Measurements from ENCODE around the gene ASAP3.

ASAP3 gene

DNA sequence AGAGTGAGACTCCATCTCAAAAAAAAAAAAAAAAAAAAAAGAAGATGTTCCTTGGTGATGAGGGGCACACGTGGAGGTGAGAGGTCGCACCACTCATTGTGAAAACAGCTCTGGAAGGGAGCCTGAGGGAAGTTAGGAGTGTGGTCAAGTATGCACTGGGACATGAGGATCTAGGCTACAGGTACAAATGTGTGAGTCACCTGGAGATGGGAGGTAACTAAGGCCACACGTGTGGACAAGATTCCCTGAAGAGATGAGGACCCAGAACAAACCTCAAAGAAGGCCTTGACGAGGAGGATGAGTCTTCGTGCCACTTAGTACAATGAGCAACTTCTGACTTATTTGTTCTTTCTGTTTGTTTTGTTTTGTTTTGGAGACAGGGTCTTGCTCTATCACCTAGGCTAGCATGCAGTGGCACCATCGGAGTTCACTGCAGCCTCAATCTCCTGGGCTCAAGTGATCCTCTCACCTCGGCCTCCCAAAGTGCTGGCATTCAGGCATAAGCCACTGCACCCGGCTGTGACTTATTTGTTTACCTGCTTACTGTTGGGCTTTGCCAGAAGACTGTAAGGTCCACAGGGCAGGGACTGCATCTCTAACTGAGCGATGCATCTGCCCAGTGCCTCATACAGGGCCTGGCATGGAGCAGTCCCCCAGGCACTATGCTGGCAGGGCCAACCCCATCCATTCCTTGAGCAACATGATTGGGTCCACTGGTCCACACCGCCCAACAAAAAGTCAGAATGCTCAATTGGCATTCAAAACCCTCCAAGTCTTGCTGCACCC lies 6.4 kb downstream of the ASAP3 start:
- no peak for DNase-seq

DNA sequence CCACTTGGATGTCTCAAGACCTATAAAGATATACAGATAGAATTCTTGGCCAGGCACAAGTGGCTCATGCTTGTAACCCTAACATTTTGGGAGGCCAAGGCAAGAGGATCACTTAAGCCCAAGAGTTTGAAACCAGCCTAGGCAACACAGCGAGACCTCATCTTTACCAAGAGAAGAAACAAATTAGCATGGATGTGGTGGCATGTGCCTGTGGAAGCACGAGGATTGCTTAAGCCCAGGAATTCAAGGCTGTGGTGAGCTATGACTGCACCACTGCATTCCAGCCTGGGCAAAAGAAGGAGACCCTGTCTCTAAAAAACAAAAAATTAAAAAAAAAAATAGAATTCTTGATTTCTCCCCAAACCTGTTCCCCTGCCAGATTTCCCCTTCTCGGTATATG lies 8.3 kb downstream of the ASAP3 start:
- DNase-seq: no peak

DNA sequence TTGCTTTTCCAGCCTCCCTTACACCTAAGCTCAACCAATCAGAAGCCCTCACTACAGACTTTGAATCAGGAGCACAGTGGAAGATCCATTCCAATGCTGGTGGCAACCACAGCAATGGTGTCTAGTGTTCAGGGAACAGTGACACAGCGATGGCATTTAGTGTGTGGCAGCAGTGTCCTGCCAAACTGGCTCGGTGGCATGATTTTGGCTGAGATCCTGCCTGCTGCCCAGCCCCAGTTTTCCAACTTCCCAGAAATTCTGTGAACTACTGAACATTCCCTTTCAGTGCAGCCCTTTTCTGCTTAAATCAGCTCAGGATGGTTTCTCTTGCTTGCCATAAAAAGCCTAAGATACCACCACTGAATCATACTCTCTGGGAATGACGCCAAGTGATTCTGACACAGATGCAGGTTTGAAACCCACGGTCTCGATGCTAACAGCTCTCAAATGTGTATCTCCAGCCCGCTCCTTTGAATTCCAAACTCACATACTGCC lies 8.8 kb downstream of the ASAP3 start:
- no peak for DNase-seq

DNA sequence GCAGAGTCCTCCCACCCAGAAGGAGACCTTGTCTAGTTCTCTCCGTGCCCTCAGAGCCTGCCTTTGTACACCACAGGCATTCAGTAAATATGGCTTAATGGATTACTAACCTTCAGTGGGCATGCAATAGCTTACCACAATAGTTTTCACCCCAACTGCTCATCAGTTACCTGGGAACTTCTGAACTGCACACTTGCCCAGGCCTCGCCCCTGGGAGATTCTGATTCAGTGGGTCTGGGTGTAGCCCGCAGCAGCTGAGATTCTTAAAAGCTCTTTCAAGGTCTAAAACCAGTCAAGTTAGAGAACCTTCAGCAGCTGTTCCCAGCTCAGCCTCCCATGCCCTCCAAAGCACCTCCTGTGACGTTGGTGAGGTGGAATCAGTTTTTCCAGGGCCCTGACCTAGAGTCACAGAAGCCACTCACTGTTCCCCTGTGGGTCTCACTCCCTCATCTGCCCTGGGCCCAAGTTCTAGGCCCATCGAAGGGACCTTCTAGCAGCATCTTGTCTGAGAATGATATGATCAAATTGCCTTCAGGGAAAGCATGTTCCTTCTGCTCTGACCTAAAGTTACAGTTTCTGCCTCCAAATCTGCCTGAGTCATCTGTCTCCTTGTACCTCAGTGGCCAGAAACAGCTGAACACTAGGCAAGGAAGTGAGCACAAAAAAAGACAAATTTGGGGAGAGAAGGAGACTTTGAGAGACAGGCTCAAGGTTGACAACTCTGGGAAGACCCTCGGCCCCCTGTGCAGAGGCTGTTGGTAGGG lies 10.8 kb downstream of the ASAP3 start:
- DNase-seq: no peak

DNA sequence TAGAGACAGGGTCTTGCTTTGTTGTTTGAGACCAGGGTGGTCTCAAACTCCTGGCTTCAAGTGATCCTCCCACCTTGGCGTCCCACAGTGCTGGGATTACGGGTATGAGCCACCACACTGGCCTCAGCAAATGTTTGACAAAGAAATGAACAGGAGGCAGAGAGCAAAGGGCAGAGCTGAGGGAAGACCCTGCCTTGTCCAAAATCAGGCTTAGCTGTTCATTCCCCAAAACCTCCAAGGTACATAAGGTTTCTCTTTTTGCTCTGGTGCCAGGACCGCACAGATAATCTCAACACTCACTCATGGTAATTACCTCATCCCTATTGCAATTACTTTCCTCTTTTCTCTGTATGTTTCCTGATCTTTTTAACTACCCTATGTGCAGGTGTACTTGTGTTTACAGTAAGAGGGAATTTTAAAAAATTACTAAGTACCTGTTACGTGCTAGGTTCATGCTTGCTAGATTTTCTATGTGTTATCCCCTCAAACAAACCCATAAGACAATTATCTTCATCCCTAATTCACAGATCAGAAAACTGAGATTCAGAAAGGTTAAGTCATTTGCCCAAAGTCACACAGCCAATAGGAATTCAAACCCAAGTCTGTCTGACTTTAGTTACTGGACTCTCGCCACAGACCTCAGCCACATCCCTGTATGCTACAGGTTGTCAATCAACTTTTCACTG lies 11.5 kb downstream of the ASAP3 start:
- no peak for DNase-seq

DNA sequence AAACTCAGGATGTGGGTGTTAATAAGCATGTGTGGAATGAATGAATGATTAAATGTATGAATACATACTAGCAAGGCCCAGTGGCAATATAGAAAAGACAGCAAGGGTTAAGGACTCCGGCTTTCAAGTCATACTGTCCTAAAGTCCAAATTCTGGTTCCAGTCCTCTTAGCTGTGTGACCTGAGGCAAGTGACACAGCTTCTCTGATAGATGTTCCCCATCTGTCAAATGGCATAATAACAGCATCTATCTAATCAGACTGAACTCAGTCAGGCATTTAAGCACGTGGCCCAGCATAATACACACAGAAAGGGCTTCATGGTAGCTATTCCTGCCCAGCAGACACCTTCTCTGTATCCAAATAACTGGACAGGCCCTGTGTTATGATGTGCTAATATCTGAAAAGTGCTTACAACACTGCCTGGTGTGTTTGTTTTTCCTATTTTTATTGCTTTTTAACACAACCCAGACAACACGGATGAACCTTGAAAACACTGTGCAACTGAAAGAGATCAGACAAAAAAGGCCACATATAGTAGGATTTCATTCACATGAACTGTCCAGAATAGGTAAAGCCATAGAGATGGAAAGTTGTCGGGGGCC lies 12.4 kb downstream of the ASAP3 start:
- DNase-seq: no peak

DNA sequence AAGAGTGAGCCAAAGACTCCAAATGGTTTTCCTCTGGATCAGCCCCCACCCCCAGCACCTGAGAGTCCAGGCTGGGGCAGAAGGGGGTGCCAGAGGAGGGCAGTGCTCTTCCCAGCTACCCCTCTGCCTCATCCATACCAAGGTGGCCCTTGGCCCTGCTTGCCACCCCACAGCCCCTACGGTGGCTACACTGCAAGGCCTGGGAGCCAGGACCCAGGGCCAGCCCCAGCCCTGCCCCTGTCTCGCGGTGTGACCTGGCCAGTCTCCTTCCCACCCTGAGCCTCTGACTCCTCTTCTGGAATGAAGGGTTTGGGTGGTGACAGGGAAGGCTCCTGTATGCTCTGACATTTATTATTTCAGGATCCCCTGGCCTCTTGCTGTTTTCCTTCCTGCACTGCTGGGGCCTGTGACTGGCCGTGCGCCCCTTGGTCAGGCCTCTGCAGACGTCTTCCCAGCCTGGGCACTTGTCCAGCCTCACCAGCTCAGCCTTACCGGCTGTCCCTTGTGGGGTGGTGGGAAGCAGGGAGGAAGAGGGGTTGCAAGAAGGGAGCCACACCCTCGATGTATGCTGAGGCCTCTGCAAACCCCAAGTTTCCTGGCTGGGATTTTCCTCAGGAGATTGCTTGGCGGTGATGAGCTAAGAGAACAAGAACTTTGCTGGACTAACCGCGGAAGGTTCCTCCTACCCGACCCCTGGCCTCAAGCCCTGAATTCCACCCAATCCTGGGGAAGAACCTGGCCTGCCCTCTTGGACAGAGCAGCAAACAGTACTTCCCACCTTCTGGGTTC lies 13.5 kb downstream of the ASAP3 start:
- DNase-seq: no peak

DNA sequence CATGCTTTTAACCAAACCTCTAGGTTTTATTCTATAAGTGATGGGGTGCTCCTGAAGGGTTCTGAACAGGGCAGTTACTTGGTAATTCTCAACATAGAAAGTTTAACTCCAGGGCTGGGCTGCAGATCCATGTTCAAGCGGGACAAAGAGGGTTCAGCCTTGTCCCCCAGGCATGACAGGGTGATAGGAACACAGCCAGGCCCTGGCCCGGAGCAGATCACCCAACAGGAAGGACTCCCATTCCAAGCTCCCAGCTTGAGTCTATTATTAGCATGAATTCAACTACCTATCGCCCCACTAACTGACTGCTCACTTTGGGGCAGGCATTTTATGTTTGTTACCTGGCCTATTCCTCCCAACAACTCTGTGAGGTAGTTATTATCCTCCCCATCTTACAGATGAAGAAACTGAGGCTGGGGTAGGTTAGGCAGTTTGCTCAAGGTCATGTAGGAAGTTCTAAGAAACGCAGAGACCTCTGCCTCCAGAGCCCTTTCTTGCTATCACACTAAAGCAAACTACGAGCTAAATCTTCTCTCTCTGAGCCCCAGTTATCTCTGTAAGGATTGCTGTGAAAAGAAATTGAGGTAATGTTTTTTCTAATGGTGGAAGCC lies 14.5 kb downstream of the ASAP3 start:
- DNase-seq: no peak

DNA sequence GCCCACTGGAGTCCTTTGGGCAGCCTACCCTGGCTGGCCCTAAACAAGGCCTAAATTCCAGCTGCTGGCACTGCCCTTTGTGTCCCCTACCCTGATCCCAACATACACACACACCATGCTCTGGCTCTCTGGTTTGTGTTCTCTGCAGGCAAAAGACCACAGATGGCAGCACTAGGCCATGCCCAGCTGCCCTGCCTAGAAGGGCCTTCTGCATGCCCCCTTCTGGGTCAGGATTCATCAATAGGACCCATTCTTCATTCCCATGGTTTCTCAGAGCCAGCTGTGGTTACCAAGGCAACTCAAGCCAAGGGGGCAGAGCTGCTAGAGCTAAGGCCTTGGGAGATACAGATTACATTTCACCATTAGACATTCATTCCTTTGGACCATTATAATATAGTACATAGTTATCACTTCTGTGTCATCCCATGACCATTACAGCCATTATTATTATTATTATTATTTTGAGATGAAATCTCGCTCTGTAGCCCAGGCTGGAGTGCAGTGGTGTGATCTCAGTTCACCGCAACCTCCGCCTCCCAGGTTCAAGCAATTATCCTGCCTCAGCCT lies 17.5 kb downstream of the ASAP3 start:
- DNase-seq: no peak

DNA sequence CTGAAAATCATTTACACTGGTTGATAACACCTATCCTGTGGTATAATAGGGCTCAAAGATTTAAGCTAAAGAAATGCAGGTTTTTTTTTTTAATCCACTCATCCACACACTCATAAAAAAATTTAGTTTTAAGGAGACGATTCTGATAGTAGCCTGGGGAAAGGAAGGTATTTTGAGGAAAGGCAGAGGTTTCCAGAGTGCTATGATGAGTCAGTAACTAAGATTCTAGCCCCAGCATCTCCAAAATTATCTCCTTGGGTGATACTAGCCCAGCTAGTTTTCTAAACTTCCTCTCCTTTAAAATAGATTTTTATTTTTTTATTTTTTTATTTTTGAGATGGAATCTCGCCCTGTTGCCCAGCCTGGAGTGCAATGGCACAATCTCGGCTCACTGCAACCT lies 20.7 kb downstream of the ASAP3 start:
- no peak for DNase-seq

DNA sequence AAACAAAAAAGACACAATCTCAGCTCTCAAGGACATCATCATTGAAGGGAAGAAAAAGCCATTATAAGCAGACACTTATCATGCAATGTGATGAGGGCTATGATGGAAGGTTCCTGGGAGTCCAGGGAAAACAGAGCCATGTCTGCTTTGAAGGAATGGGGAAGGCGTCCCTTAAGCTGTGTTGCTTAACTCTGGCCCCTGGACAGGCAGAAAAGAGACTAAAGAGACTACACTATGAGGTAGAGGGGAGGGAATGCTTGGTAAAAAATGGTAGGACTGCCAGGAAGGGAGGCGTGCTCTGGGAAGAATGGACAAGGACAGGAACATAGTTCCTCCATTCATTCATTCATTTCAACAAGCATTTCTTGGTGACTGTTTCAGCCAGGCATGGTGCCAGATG lies 21.2 kb downstream of the ASAP3 start:
- DNase-seq: no peak

DNA sequence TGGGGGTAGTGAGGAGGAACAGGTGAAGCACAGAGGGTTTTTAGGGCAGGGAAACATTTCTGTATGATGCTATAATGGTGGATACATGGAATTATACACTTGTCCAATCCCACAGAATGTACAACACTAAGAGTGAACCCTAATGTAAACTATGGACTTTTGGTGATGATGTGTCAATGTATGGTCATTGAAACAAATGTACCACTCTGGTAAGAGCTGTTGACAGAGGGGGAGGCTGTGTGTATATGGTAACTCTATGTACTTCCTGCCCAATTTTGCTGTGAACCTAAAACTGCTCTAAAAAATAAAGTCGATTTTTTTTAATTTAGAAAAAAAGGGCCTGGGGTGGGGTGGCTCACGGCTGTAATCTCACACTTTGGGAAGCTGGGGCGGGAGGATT lies 22.9 kb downstream of the ASAP3 start:
- DNase-seq: no peak

DNA sequence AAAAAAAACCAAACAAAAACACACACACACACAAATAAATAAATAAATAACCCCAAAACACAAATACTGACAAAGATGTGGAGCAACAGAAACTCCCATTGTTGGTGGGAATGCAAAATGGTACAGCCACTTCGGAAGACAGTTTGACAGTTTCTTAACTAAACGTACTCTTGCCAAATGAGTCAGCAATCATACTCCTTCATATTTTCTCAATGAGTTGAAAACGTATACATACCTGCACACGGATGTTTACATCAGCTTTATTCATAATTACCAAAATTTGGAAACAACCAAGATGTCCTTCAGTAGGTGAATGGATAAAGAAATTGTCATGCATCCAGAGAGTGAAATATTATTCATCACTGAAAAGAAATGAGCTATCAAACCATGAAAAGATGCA lies 23.5 kb downstream of the ASAP3 start:
- no peak for DNase-seq

DNA sequence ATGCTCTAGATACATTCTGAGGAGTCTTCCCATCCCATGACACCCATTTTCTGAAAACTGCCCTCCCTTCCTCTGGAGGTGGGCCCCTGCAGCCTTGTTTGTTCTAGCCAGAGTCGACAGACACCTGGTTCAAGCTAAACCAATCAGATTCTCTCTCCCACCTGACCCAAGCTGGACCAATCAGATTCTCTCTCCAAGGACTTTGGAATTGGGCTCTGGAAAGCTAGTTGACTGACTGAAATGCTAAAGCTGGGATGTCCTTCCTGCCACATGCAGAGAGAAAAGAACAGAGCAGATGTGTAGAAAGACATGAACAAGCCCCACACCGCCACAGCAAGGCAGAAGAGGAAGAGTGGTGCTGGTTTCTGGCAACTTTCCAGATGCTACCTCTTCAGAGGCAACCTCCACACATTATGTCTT lies 24.6 kb downstream of the ASAP3 start:
- no peak for DNase-seq

DNA sequence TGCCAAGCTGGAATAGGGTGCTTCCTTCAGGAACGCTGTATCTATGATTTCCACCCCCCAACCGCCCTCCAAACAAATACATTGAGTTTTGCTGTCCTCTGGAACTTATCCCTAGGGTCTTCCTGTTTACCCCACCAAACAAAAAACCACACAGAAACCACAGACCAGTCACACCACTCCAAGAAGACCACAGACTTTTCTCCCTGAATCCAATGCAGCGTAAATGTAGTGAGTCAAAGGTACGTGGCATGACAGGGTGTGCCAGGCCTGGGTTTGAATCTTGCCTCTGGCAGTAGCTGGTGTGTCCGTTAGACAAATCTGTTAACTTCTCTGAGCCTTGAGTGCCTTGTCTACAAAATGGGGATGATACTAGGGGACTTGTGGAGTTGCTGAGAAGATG lies 27.8 kb downstream of the ASAP3 start:
- DNase-seq: peak; percentile 7

DNA sequence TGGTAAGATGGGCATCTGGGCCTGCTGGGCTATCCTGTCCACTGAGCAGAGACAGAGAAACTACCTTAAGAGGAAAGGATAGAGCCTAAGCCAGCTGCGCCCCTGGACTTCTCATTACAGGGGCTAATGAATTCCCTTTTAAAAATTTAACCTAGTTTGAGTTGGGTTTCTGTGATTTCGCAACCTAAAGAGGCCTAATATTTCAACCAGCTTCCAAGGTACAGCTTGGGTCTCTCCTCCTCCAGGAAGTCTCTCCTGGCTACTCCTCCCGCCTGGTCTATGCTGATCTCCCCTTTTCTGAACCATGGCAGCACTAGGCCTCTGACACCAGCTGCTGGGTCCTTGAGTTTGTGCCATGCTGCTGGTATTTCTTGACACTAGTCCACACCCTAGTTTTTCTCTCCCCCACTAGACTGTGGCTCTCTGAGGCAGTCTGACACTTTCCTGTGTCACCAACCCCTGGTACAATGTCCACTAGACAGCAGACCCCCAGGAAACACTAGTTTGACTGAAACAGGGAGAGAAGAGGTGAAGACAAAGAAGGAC lies 30.5 kb downstream of the ASAP3 start:
- no peak for DNase-seq

DNA sequence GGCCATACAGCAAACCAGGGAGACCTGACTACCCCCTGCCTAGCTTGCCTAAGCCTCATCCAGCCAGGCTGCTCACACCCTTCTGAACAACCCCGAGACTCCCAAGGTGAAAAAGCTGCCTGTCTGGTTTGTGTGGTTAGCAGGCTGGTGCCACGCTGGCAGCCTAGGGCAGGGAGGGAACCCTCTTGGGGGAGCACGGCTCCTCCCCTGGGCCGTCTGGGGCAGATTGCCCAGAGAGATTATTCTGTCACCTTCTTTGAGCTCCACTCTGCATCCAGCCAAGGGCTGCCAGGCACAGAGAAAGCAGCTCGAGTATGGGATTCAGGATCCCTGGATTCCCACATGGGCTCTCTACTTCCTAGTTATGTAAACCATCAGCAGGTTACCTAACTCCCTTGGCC lies 32.0 kb downstream of the ASAP3 start:
- DNase-seq: peak; percentile 14

DNA sequence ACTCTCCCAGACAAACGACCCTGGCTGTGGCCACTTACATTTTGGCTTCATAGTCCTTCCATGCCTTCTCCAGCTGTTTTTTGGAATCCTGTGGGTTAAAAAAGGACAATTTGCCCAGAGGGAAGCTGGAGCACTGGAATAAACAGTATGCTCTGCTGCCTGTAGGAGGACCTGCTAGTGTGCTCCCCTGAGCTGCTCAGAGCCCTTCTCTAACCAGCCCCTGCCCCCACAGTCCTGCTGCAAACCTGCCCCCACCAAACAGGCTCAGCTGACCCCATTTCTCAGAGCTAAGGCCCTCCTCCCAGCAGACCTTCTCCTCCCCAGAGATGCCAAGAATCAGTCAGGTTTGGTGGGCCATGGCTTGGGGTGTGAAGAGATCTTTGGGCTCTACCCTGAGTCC lies 32.5 kb downstream of the ASAP3 start:
- no peak for DNase-seq

DNA sequence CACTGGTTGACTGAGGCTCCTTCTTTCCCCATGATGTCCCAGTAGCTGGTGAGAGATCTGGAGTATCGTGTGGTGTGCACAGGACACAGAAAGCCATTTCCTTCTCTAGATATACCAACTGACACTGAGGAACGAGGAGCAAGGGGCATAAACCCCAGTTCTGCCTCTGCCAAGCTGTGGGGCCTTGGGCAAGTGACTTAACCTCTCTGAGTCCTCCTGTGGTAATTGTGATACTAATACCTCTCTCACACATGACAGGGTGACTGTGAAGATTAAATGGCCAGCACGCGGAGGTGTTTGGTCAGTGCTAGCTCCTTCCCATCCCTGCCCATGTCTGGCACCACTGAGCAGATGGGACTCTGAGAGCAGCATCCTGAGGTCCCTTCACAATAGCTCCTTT lies 33.1 kb downstream of the ASAP3 start:
- no peak for DNase-seq

DNA sequence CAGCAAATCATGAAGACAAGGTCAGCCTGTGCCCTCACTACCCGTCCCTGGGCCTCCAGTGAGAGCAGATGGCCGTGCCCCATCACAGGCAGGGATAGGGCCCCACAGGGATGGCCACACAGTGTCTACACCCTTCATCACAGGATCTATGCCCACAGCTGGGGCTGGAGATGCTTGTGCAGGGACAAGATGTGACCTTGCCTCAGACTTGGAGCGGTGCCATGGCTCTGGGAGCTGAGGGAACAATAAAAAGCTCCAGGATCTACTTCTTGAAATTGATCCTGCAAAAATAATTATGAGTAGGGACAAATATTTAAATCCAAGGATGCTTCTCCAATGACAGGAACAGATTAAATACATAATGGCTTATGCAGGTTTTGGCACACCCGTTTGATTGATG lies 34.0 kb downstream of the ASAP3 start:
- DNase-seq: no peak

DNA sequence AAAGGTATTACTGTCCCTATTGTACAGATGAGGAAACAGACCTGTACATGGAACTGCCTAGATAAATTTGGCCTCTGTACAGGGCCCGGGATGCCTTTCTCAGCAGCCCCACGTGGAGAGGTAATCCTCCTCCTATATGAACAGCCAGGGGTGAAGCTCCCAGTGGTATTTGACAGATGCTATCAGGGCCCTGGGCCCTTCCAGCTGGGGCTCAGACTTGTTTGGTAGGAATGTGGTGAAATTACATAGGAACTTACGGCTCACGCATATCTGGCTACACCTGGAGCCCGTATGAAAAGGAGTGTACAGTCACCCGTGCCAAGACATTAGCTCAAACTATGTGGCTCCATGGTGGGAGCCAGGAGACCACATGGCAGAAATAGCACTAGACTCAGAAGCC lies 34.7 kb downstream of the ASAP3 start:
- no peak for DNase-seq
